NCI-H69 (cell line): Measurements from ENCODE around the gene NELFB.
A peak's percentile ranks its signal among the peaks of the same experiment; 100 is the strongest.

ENCODE experiments used
- DNase-seq: peaks from one replicate; lab custom pipeline; 2025; lab: John Stamatoyannopoulos, UW

Gene NELFB

GRCh38 chr9:137281345-137282116, 26.4 kb downstream of the NELFB start:
- DNase-seq = no peak

DNA sequence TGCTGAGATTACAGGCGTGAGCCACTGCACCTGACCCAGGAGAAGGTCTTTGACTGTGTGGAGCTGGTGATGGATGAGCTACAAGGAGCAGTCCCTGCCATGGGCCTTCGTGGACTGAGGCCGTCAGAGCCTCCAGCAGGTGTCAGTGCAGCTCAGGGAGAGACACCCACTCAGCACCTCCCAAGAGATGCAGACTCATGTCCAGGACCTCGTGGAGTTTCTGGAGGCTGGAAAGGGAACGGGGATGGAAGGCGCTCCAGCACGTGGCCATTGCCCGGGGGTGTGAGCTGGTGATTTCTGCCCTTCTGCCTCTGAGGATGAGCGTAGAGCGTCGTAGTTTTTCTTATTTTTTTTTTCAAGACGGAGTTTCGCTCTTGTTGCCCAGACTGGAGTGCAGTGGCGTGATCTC, 31.9 kb downstream of the NELFB start:
- DNase-seq = peak; percentile 86

DNA sequence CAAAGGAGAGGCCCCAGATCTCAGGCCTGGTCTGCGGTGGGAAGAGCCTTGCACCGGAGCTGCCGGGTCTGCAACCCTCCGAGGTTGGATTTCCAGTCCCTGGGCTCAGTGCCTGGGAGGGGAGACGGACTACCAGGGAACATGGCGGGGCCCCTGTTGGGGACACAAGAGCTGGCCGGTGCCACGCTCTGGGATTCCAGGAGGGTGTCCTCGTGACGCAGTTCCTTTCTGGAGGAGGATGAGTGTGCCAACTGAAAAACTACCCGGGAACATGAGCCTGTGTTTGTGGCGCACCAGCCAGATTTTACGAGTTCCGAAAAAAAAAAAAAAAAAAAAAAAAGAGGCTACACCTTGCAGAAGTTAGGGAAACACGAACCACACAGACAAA, 38.0 kb downstream of the NELFB start:
- DNase-seq = no peak

DNA sequence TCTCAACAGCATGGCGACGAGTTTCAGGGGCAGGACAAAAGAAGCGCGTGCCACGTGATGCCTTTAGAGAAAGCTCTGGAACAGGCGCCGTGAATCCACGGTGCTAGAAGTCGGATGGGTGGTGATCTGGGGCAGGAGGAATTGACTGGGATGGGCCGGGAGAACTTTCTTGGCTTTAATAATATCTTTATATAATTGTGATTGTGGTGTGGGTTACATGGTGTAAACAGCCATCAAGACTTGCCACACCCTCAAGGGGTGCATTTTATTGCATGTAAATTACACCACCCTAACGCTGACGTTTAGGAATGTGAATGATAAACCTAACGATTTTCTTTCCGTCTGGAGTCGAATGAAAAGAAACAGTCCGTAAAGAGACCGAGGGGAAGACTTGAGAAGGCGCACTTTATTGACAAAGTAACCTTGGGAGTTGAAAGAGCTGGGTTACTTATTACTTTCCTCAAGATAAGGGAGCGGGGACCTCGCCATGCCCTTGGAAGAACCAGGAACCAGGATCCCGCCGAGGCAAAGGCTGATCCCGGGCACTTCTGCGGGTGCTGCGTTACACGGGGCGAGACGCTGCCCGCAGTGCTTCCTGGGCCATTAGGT, 38.5 kb downstream of the NELFB start:
- peak; percentile 70 for DNase-seq

DNA sequence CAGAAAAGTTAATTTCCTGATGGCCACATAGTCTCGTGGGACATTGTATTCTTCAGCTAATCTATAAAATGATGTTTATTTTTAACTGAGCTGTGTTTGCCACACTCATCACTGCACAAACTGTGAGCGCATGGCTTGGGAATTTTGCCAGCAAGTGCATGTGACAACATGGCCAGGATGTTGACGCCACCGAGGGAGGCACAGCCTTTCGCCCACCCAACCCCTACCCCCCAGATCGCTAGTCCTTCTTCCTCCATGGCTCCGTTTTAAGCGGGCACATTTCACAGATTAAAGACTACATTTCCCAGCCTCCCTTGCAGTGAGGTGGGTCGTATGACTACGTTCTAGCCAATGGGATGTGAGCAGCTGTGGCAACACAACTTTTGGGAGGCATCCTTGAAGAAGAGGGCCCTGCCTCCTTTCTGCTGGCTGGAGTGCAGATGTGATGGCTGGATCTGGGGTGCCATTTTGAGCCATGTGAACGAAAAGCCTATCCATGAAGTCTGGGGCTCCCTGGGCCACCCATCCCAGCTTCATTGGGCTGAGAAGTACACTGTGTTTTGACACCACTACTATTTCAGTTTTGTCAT, 39.1 kb downstream of the NELFB start:
- DNase-seq = peak; percentile 76

- DNase-seq = peak; percentile 52
Measured at GRCh38 chr9:137294681-137295237, 39.6 kb downstream of the NELFB start.

- peak; percentile 63 for DNase-seq
Measured at GRCh38 chr9:137295238-137295811, 40.2 kb downstream of the NELFB start.

DNA sequence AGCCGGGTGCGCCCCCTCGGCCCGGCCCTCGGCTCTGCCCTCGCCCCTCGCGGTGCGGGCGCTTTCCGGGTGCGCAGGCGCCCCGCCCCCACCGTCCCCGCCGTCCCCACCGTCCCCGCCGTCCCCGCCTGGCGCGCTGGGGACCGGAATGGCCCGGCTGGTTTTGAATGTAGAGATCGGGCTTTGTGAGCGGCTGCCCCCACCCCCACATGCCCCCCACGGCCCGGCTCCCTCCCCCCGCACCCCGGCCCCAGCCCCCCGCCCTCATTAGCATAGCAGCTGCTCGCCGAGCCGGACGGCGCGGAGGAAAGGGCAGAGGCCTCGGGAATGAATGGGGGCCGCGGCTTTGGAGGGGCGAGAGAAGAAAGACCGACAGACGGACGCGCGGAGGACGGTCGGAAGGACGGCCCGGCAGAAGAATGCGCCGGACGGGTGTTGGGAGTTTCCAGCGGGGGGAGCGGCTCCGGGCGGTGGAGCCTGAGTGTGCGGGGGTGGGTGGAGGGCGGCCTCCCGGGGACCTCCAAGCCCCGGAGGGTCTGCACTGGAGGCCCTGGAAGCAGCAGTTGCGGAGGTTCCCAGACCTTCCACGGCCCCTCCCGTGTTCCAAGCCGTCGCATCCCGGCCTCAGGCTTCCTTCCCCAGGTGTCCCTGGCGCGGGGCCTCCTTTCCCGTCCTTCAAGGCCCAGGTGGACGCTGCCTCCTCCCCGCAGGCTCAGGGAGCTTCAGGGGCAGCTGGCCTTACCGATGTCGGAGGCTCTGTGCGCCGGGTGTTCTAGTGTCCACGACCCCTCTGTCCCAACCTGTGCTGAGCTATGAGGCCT, 40.9 kb downstream of the NELFB start:
- DNase-seq = no peak

DNA sequence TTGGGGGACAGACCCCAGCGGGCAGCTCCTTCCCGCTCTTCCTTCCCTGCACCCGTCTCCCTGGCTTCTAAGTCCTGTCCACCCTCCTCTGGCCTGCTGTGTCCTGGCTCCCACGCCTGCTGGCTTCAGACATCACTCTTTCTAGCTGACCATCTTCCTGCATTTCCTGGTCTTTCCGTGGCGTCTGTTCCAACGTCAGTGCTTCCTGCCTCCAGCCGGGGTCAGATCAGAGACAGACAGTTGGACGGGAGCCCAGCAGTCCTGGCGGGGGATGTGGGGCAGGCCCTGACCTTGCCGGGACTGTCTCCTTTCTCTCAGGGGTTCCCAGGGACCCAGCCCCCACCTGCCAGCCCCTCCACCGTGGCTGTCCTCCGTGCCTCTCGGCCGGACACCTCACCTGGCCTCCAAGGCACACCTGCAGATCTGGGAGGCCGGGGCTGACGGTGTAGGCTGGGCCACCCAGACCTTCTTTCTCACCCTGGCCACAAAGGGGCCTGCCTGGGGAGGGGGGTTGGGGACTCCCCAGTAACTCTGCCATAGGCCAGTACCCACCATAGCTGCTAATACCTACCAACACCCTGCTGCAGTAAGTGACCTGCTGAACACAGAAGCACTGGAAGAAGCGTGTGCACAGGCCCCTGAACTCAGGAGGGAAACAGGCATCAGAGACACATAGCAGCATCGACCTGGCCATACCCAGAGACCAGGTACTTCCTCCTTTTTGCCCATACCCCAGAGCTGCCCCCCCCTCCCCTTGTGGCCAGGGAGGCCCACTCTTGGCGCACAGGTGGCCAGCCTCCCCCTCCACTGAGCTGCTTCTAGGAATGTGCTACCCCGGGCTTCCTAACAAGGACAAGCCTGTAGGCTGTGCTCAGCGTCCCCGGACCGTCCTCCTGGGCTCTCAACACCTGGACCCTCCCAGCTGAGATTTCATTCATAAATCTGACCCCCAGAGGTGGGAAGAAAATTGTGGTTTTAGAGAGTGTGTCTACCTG, 41.8 kb downstream of the NELFB start:
- DNase-seq = peak; percentile 84

- peak; percentile 70 for DNase-seq
Measured at GRCh38 chr9:137297966-137298365, 42.8 kb downstream of the NELFB start.

DNA sequence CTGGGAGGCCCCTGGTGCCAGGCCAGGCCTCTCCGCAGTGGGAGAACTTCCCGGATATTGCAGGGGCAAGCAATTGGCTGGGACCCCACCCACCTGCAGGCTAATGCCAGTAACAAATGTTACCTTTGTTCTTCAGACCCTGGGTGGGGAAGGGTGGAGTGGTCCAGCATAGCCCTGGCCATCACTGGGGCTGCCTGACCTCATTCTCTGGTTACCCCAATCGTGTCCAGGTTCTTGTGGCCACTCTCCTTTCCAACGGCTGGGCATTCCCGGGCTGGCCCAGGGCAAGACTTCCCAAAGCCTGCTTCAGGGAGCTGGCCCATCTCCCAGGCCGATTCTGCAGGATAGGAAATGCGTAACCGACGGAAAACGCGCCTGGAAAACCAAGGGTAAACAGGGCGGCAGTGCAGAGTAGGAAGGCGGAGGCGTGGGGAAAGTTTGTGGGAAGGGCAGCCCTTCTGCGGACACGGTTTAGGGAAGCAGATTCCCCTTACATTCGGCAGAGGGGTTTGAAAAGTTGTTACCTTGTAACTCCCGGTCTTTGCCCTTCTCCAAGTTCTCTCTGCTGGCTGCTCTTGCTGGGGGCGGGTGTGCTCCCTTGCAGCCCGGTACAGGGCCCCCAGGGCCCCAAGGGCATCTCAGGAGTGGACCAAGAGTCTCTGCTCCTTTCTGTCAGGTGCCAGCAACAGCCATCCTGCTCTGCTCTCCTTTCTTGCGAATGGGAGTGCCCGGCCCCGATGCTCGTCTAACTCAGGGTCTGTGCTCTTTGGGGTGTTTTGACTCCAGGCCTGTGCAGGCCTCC, 43.5 kb downstream of the NELFB start:
- no peak for DNase-seq

GRCh38 chr9:137299203-137299565, 44.1 kb downstream of the NELFB start:
- DNase-seq = no peak

- DNase-seq = no peak
Measured at GRCh38 chr9:137299938-137300337, 44.8 kb downstream of the NELFB start.

- DNase-seq = peak; percentile 73
Measured at GRCh38 chr9:137300567-137301080, 45.5 kb downstream of the NELFB start.

GRCh38 chr9:137301081-137301947, 46.2 kb downstream of the NELFB start:
- peak; percentile 87 for DNase-seq

- peak; percentile 97 for DNase-seq
Measured at GRCh38 chr9:137302118-137302448, 47.0 kb downstream of the NELFB start, which contains the start of gene NRARP. Gene NRARP (minus strand): TSS chr9:137302271. CDS start chr9:137301928, 343 bp downstream.

- DNase-seq = no peak
Measured at GRCh38 chr9:137302449-137303150, 47.5 kb downstream of the NELFB start.
